Natural killer cell (primary cell): ENCODE data around the gene PIGA. TPM values are rescaled to one million over a fixed set of nuclear protein-coding genes. Genes with fewer than 3 reads are reported as not detected.
"Not testable (repeated sequence)": the region's sequence is repeated elsewhere in the genome, so short reads cannot be mapped to it uniquely, and the experiment has no call there.

Experiments
- ATAC-seq, 3 donors: fragments of 150-1000 bp in 2 of 3; fragments of 200-7000 bp in 1 of 3; cut with Tn5 transposase; 1 replicate in 1 of 3; 2 replicates in 2 of 3; pipeline ENCODE4 v1.10.0; 2021; ENCODE audit warnings: mild to moderate bottlenecking in 2 of 3, moderate library complexity in 2 of 3
- DNase-seq, 2 donors: peaks; one replicate each; pipeline versions ENCODE4 v3.0.0 to v3.0.0-alpha.2; 2013 to 2021; ENCODE audit warnings: mixed read lengths in 1 of 2
- H3K27ac ChIP-seq: one replicate; pipeline ENCODE4 v1.5.1; 2013; ENCODE audit warnings: mild to moderate bottlenecking, low read length
- H3K27me3 ChIP-seq: one replicate; pipeline ENCODE4 v1.6.1; 2013; ENCODE audit warnings: low read length; ENCODE audit not compliant: control insufficient read depth, insufficient read depth
- H3K36me3 ChIP-seq: one replicate; pipeline ENCODE4 v1.6.1; 2013; ENCODE audit warnings: low read length; ENCODE audit not compliant: control insufficient read depth, insufficient read depth
- H3K4me1 ChIP-seq: one replicate; pipeline ENCODE4 v1.6.1; 2013; ENCODE audit warnings: low read length; ENCODE audit not compliant: control insufficient read depth, insufficient read depth
- H3K4me3 ChIP-seq: one replicate; pipeline ENCODE4 v1.5.1; 2013; ENCODE audit warnings: low read length
- H3K9me3 ChIP-seq: one replicate; pipeline ENCODE4 v1.6.1; 2013; ENCODE audit warnings: low read length; ENCODE audit not compliant: control insufficient read depth, insufficient read depth
- H3K27ac Mint-ChIP-seq, 2 donors: one replicate each; pipeline ENCODE4 v1.8.0; 2022; ENCODE audit warnings: mild to moderate bottlenecking in 2 of 2, mixed read lengths in 2 of 2, moderate library complexity in 1 of 2
- H3K27me3 Mint-ChIP-seq, 2 donors: one replicate each; pipeline ENCODE4 v1.8.0; 2022; ENCODE audit warnings: low read depth in 2 of 2, mixed read lengths in 2 of 2
- H3K36me3 Mint-ChIP-seq: one replicate; pipeline ENCODE4 v1.8.0; 2022; ENCODE audit warnings: mixed read lengths
- H3K4me1 Mint-ChIP-seq, 2 donors: one replicate each; pipeline ENCODE4 v1.8.0; 2022; ENCODE audit warnings: mixed read lengths in 2 of 2
- H3K4me3 Mint-ChIP-seq: one replicate; pipeline ENCODE4 v1.8.0; 2022; ENCODE audit warnings: mild to moderate bottlenecking, moderate library complexity, mixed read lengths
- H3K9me3 Mint-ChIP-seq, 2 donors: one replicate each; pipeline ENCODE4 v1.8.0; 2022; ENCODE audit warnings: mixed read lengths in 2 of 2
- WGBS: methylation state at CpG from one replicate; pipeline ENCODE4 v1.1.7; 2013; ENCODE audit warnings: missing lambda C conversion rate; ENCODE audit not compliant: insufficient coverage; 5-methylcytosine and 5-hydroxymethylcytosine counted together
- intact Hi-C: fragments of 100-400 bp; cut with micrococcal nuclease; formaldehyde crosslinking; loops from one replicate; pipeline ENCODE4 v1.14.2; 2022
- total RNA-seq, 4 donors: library from RNA; stranded (reverse); fragments of 120-200 nt in 1 of 4; gene quantifications; one replicate each; pipeline versions ENCODE4 v1.2.3 to v1.2.4, GENCODE V29; 2013 to 2022
- TF ChIP-seq, protein P1 (sequence below): fragments of 200-600 bp; IDR thresholded peaks from one replicate; pipeline ENCODE4 v1.8.0; 2022; ENCODE audit warnings: antibody characterized with exemption

PIGA gene
- total RNA-seq, 3 donors from 2014 or later (not counting 1 experiment from before 2014, with no cell fraction given): 71.8 to 111 (median 87.6) TPM

DNA sequence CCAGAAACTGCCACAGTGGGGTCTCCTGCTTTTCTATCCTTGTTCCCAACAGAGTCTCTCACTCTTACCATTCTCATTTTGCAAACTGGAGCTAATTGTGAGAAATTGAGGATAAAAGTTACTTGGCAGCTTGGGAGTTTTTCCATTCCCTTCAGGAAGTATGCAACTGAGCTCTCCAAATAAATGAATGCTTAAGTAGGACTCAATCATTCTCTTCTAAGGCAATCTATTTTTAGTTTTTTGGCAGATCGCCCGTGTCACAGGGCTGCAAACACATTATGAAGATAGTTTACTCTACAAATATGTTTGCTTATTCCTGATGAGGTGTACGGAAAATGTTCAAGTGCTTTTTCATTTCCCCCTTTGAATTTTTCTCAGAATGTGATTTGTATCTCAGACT lies 25.2 kb downstream of the PIGA start:
- Mint-ChIP-seq H3K27ac (no peak overlapping the region), H3K27me3 (peaks cover 0 to 8% of the 10 kb centered on the region in 2 donors), H3K36me3 (no peaks in the 10 kb centered on the region), H3K4me1 (no peaks in the 10 kb centered on the region), H3K9me3 (no peaks in the 10 kb centered on the region), H3K4me3 (no peak overlapping the region)
- H3K9me3 ChIP-seq: no peaks in the 10 kb centered on the region
- DNase-seq (no peak), ATAC-seq (no peak)
- no peaks in the 10 kb centered on the region for H3K4me1 ChIP-seq
- intact Hi-C loops: no loop called here
- H3K27ac ChIP-seq: no peak overlapping the region
- 83% methylated on average over 2 of the region's 3 CpGs for WGBS
- TF ChIP-seq, protein P1, sequence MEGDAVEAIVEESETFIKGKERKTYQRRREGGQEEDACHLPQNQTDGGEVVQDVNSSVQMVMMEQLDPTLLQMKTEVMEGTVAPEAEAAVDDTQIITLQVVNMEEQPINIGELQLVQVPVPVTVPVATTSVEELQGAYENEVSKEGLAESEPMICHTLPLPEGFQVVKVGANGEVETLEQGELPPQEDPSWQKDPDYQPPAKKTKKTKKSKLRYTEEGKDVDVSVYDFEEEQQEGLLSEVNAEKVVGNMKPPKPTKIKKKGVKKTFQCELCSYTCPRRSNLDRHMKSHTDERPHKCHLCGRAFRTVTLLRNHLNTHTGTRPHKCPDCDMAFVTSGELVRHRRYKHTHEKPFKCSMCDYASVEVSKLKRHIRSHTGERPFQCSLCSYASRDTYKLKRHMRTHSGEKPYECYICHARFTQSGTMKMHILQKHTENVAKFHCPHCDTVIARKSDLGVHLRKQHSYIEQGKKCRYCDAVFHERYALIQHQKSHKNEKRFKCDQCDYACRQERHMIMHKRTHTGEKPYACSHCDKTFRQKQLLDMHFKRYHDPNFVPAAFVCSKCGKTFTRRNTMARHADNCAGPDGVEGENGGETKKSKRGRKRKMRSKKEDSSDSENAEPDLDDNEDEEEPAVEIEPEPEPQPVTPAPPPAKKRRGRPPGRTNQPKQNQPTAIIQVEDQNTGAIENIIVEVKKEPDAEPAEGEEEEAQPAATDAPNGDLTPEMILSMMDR: no peak
- no peaks in the 10 kb centered on the region for H3K27me3 ChIP-seq
- no peak overlapping the region for H3K4me3 ChIP-seq
- no peaks in the 10 kb centered on the region for H3K36me3 ChIP-seq

- no CpG with 5 or more reads among the region's 3 CpGs for WGBS
- peaks cover 0 to 13% of the 10 kb centered on the region in 2 donors for H3K27me3 Mint-ChIP-seq
- H3K4me1 Mint-ChIP-seq, H3K27ac ChIP-seq, H3K9me3 ChIP-seq, intact Hi-C loops, DNase-seq, H3K27me3 ChIP-seq, H3K36me3 Mint-ChIP-seq, ATAC-seq, H3K4me1 ChIP-seq, H3K27ac Mint-ChIP-seq, H3K9me3 Mint-ChIP-seq, H3K4me3 Mint-ChIP-seq, H3K36me3 ChIP-seq, H3K4me3 ChIP-seq: not testable (repeated sequence)
These were observed 29.4 kb downstream of the PIGA start for GRCh38 chrX:15305899-15306298.

DNA sequence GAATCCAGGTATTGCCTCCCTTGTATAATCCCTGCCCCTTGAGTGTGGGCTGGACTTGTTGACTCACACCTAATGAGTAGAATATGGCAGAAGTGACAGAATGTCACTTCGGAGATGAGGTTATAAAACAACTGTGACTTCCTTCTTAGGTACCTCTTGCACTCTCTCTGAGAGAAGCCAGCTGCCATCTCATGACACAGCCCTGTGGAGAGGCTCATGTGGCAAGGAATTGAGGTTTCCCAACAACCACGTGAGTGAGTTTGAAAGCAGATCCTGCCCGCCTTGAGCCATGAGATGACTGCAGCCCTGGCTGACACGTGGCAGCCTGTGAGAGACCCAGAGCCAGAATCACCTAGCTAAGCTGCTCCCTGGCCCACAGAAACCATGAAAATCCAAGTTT lies 33.4 kb downstream of the PIGA start:
- TF ChIP-seq, protein P1: no peak
- DNase-seq (peak in 1 of 2 donors; percentile 4), ATAC-seq (peak in 2 of 3 donors; percentile 31 to 49)
- Mint-ChIP-seq H3K4me3 (no peak overlapping the region), H3K9me3 (no peaks in the 10 kb centered on the region), H3K27ac (no peak overlapping the region), H3K36me3 (no peaks in the 10 kb centered on the region), H3K27me3 (peaks cover 0 to 12% of the 10 kb centered on the region in 2 donors), H3K4me1 (no peaks in the 10 kb centered on the region)
- H3K4me1 ChIP-seq: no peaks in the 10 kb centered on the region
- WGBS: 6% methylated on average over 3 of the region's 4 CpGs
- H3K27me3 ChIP-seq: no peaks in the 10 kb centered on the region
- H3K9me3 ChIP-seq: no peaks in the 10 kb centered on the region
- intact Hi-C loops: no loop called here
- no peak overlapping the region for H3K27ac ChIP-seq
- no peaks in the 10 kb centered on the region for H3K36me3 ChIP-seq
- H3K4me3 ChIP-seq: no peak overlapping the region

GRCh38 chrX:15299941-15300851 lies 35.1 kb downstream of the PIGA start:
- Histone ChIP-seq H3K36me3 (no peaks in the 10 kb centered on the region), H3K4me1 (no peaks in the 10 kb centered on the region), H3K27ac (no peak overlapping the region), H3K9me3 (no peaks in the 10 kb centered on the region), H3K27me3 (no peaks in the 10 kb centered on the region), H3K4me3 (no peak overlapping the region)
- H3K27ac Mint-ChIP-seq: no peak overlapping the region
- H3K4me1 Mint-ChIP-seq: no peaks in the 10 kb centered on the region
- peak in 1 of 2 donors; percentile 28 for DNase-seq
- ATAC-seq: no peak
- no peak overlapping the region for H3K4me3 Mint-ChIP-seq
- intact Hi-C loops: no loop called here
- H3K27me3 Mint-ChIP-seq: peaks cover 0 to 12% of the 10 kb centered on the region in 2 donors
- TF ChIP-seq, protein P1: no peak
- 10% methylated on average over 1 of the region's 4 CpGs for WGBS
- H3K36me3 Mint-ChIP-seq: no peaks in the 10 kb centered on the region
- H3K9me3 Mint-ChIP-seq: no peaks in the 10 kb centered on the region
